ENCODE data around the gene OPTN.
"Not testable (repeated sequence)": the region's sequence is repeated elsewhere in the genome, so short reads cannot be mapped to it uniquely, and the experiment has no call there.

OPTN gene

GRCh38 chr10:13120786-13121499 is 21.0 kb downstream of the OPTN start:
- no peak for DNase-seq (ENCODE audit: low read depth)

GRCh38 chr10:13121500-13121854 is 21.5 kb downstream of the OPTN start:
- DNase-seq (ENCODE audit: low read depth), result no peak

- DNase-seq (ENCODE audit: low read depth), result no peak
These were observed 36.7 kb downstream of the OPTN start for GRCh38 chr10:13136651-13137050.

- no peak for DNase-seq (ENCODE audit: low read depth)
These were observed 39.2 kb downstream of the OPTN start for GRCh38 chr10:13139150-13139549.

- no peak for DNase-seq (ENCODE audit: low read depth)
These were observed 39.7 kb downstream of the OPTN start for GRCh38 chr10:13139676-13140075.

- DNase-seq (ENCODE audit: low read depth), result no peak
These were observed 40.7 kb downstream of the OPTN start for GRCh38 chr10:13140627-13141190.

- DNase-seq (ENCODE audit: low read depth), result no peak
These were observed 43.8 kb downstream of the OPTN start for GRCh38 chr10:13143766-13144165.

- DNase-seq (ENCODE audit: low read depth), result no peak
These were observed 44.9 kb downstream of the OPTN start for GRCh38 chr10:13144814-13145213.

- DNase-seq (ENCODE audit: low read depth), result no peak
These were observed 46.4 kb downstream of the OPTN start for GRCh38 chr10:13146379-13146778.

- DNase-seq (ENCODE audit: low read depth), result no peak
These were observed 47.2 kb downstream of the OPTN start for GRCh38 chr10:13147161-13147560.

GRCh38 chr10:13152296-13152695 is 52.3 kb downstream of the OPTN start:
- no peak for DNase-seq (ENCODE audit: low read depth)

- DNase-seq (ENCODE audit: low read depth), result not testable (repeated sequence)
These were observed 55.9 kb downstream of the OPTN start for GRCh38 chr10:13155860-13156259.

GRCh38 chr10:13158401-13158800 is 58.4 kb downstream of the OPTN start:
- DNase-seq (ENCODE audit: low read depth), result no peak

- peak; percentile 84 for DNase-seq (ENCODE audit: low read depth)
These were observed 61.2 kb downstream of the OPTN start, which contains the start of gene MCM10 for GRCh38 chr10:13160934-13161856. Gene MCM10, plus strand, starts transcription at chr10:13161558. Its CDS starts 2,645 bp downstream, at chr10:13164203.

GRCh38 chr10:13161857-13162271 is 61.9 kb downstream of the OPTN start:
- no peak for DNase-seq (ENCODE audit: low read depth)

- no peak for DNase-seq (ENCODE audit: low read depth)
These were observed 63.9 kb downstream of the OPTN start for GRCh38 chr10:13163859-13164258.

- no peak for DNase-seq (ENCODE audit: low read depth)
These were observed 65.2 kb downstream of the OPTN start for GRCh38 chr10:13165177-13165576.

GRCh38 chr10:13167568-13167967 is 67.6 kb downstream of the OPTN start:
- DNase-seq (ENCODE audit: low read depth), result no peak

- DNase-seq (ENCODE audit: low read depth), result no peak
These were observed 68.8 kb downstream of the OPTN start for GRCh38 chr10:13168781-13169180.

- no peak for DNase-seq (ENCODE audit: low read depth)
These were observed 73.7 kb downstream of the OPTN start for GRCh38 chr10:13173616-13174015.

- no peak for DNase-seq (ENCODE audit: low read depth)
These were observed 80.8 kb downstream of the OPTN start for GRCh38 chr10:13180788-13181187.

- DNase-seq (ENCODE audit: low read depth), result no peak
These were observed 82.5 kb downstream of the OPTN start for GRCh38 chr10:13182424-13182823.

- no peak for DNase-seq (ENCODE audit: low read depth)
These were observed 83.7 kb downstream of the OPTN start for GRCh38 chr10:13183625-13184024.

Data from HS-27A (cell line).